Measurements from ENCODE around the gene RPL15.
A peak's percentile ranks its signal among the peaks of the same experiment; 100 is the strongest.
"Not testable (repeated sequence)": the region's sequence is repeated elsewhere in the genome, so short reads cannot be mapped to it uniquely, and the experiment has no call there.

Gene RPL15

DNA sequence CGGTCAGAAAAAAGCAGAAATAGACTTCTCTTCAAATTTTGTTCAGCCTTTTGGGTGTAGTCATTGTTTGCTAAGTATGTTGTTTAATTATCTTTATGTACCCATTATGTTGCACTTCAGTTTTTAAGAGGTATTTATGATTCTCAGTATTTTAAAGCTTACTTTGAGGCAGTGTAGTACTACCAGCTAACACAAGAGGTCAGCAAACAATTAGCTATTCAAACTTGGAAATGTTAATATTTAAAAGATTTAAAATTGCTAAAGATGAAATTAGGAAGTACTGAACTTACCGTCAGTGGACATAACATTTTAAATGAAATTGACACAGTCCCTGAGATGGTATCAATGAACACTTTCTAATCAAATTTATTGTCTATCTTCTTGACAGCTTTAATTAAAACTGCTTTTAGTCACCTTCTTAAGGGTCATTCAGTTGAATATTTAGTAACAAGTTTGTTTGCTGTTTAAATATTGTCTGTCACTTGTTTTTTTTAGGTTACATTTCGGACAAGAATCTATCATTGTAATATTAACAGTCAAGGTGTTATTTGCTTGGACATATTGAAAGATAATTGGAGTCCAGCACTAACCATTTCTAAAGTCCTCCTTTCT is 28.2 kb upstream of the RPL15 start:
- FAIRE-seq (peak; percentile 52), DNase-seq (ENCODE audit: low spot score) (peak; percentile 18)

GRCh38 chr3:23889386-23889785 is 27.5 kb upstream of the RPL15 start:
- FAIRE-seq (no peak), DNase-seq (ENCODE audit: low spot score) (peak; percentile 11)

- no peak for DNase-seq (ENCODE audit: low spot score)
- FAIRE-seq = no peak
Measured at GRCh38 chr3:23889950-23890349, 27.0 kb upstream of the RPL15 start.

GRCh38 chr3:23894254-23895061 is 22.5 kb upstream of the RPL15 start:
- DNase-seq (ENCODE audit: low spot score) (no peak), FAIRE-seq (no peak)

- FAIRE-seq = no peak
- DNase-seq (ENCODE audit: low spot score) = no peak
Measured at GRCh38 chr3:23895181-23895580, 21.8 kb upstream of the RPL15 start.

DNA sequence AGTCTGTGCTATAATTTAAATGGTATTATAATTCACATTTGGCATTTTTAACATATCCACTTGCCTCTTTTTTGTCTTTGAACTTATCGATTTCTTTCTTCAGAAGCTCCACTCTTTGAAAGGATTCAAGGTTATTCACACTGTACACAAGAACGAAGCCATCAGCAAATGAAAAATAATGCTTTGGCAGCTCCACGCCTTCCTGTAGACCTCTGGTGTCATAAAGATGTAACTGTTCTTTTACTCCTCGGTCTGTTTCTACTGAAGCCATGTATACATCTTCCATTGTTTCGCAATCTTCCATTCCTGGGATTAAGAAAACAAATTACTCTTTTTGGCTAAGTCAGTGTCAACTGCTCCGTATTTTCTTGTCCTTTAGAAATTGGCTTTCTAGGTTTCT is 16.2 kb upstream of the RPL15 start:
- FAIRE-seq (no peak), DNase-seq (ENCODE audit: low spot score) (no peak)

GRCh38 chr3:23904545-23904944 is 12.4 kb upstream of the RPL15 start:
- no peak for FAIRE-seq
- no peak for DNase-seq (ENCODE audit: low spot score)

DNA sequence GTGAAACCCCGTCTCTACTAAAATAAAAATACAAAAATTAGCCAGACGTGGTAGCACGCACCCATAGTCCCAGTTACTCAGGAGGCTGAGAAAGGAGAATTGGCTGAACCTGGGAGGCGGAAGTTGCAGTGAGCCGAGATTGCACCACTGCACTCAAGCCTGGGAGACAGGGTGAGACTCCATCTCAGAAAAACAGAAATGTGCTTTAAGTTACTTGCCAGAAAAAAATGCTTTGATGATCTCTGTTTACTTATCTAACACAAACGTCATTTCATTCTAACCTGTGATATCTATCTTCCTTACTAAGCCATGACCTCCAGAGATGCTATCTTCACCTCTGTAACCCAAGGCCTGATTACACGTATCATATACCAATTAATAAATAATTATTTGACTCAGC is 7.6 kb upstream of the RPL15 start:
- FAIRE-seq = no peak
- DNase-seq (ENCODE audit: low spot score) = no peak

GRCh38 chr3:23911397-23911796 is 5.5 kb upstream of the RPL15 start:
- no peak for DNase-seq (ENCODE audit: low spot score)
- no peak for FAIRE-seq

- not testable (repeated sequence) for FAIRE-seq; DNase-seq (ENCODE audit: low spot score)
Measured at GRCh38 chr3:23912335-23912734, 4.6 kb upstream of the RPL15 start.

DNA sequence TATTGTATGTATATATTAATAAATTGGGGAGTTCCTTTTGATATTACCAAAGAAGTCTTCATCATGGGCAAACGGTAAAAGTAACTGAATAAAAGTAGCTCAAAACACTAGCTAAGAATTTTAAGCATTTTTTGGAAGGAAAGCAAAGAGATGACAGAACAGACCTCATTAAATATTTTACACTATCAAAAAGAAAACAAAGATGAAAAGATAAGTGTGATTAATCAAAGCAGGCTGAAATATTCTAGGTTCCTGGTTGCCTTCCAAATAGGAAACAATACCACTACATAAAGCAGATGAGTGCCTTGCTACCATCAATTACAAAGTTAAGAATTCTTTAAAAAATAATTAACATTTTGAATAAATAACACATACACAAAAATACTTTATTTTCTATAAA is 3.8 kb upstream of the RPL15 start:
- FAIRE-seq = no peak
- DNase-seq (ENCODE audit: low spot score) = no peak

DNA sequence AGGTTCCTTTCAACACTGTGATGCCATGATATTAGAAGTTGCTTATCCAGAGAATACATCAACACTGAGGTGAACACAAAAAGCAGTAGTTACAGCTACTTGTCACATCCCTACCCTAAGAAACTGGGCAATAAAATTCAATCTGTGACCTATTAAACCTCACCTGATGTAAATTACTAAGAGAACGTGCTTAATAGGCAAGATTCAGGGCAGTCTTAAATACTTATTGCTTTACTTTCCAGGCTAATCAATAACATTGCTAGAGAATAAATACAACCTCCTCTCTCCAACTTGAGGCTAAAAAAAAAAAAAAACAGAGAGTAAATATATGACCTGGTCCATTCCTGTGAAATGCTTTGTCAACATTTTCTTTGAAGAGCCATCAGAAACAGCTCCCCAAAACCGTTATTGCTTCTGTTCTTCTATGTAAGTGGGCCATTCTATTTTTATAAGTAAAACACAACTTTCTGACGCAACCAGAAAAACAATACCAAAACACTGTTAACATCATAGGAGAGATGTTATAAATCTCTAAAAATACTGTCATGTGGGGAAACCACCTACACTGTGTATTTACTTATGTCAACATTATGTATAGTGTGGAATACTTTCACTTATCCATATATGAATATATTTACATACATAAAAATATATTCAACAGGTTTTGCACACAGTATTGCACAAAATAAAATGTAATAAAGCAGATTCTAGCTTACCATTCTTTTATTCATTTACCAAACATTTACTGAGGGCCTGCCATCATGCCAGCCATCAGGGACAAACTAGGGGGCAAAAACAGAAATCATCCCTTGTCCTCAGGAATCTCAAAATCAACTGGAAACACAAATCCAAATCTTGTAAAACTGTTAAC is 2.8 kb upstream of the RPL15 start:
- no peak for DNase-seq (ENCODE audit: low spot score)
- FAIRE-seq = no peak

GRCh38 chr3:23915537-23916108 is 1.3 kb upstream of the RPL15 start:
- DNase-seq (ENCODE audit: low spot score) (peak; percentile 17), FAIRE-seq (no peak)

- no peak for FAIRE-seq
- no peak for DNase-seq (ENCODE audit: low spot score)
Measured at GRCh38 chr3:23916152-23916885, 613 bp upstream of the RPL15 start.

- FAIRE-seq = not testable (repeated sequence)
Measured at GRCh38 chr3:23917679-23918303, 859 bp downstream of the RPL15 start.

DNA sequence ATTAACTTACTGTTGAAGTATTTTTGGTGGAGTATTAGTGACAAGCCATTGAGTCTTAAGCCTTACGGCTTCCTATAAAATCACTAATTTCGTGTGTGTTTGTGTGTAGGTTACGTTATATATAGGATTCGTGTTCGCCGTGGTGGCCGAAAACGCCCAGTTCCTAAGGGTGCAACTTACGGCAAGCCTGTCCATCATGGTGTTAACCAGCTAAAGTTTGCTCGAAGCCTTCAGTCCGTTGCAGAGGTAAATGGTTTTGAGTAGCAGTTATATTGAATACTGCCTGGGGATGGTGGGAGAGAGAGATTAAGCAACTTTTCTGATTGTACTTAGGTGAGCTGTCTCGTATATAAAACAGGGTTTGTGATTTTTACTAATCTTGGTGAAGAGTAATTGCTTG is 1.4 kb downstream of the RPL15 start:
- DNase-seq (ENCODE audit: low spot score); FAIRE-seq: not testable (repeated sequence)

More at GRCh38 chr3:23917679-23918303, 859 bp downstream of the RPL15 start:
- not testable (repeated sequence) for DNase-seq (ENCODE audit: low spot score)

- FAIRE-seq (no peak), DNase-seq (ENCODE audit: low spot score) (no peak)
Measured at GRCh38 chr3:23919628-23920027, 2.7 kb downstream of the RPL15 start.

GRCh38 chr3:23920151-23920655 is 3.3 kb downstream of the RPL15 start:
- no peak for DNase-seq (ENCODE audit: low spot score)
- no peak for FAIRE-seq

- no peak for DNase-seq (ENCODE audit: low spot score)
- FAIRE-seq = no peak
Measured at GRCh38 chr3:23921052-23921511, 4.2 kb downstream of the RPL15 start.

GRCh38 chr3:23923786-23924185 is 6.9 kb downstream of the RPL15 start:
- peak; percentile 35 for DNase-seq (ENCODE audit: low spot score)
- FAIRE-seq = peak; percentile 44
